ENCODE results near the gene COLEC12. TPM values are rescaled to one million over a fixed set of nuclear protein-coding genes. Genes with fewer than 3 reads are reported as not detected.

Gene COLEC12
- polyA plus RNA-seq, 1 donor (not counting 4 experiments of a cell fraction or from before 2014, with no cell fraction given), result not detected

GRCh38 chr18:495017-495416 is 5.5 kb downstream of the COLEC12 start:
- DNase-seq (ENCODE audit: low read depth, low spot score), result no peak
- no peaks in the 10 kb centered on the region for H3K79me2 ChIP-seq (ENCODE audit: control insufficient read depth, insufficient read depth, low read length)
- no peak overlapping the region for H3K4me3 ChIP-seq (ENCODE audit: control insufficient read depth in 2 of 3, extremely low read depth in 1 of 3, insufficient read depth in 2 of 3, low read depth in 1 of 3, low read length in 3 of 3)
- TF ChIP-seq EZH2 (IDR thresholded peaks at IDR 0.05; ENCODE audit: low read length) (no peak), CTCF (optimal IDR thresholded peaks at IDR 0.05 in 1 of 3, IDR thresholded peaks at IDR 0.05 in 1 of 3, conservative IDR thresholded peaks at IDR 0.05 in 1 of 3; ENCODE audit: extremely low read depth in 1 of 3, insufficient read depth in 2 of 3, low read length in 3 of 3) (no peak)
- FAIRE-seq, result no peak
- H3K9me3 ChIP-seq (ENCODE audit: control insufficient read depth, low read depth, low read length), result no peaks in the 10 kb centered on the region
- H2AFZ ChIP-seq (ENCODE audit: control insufficient read depth, low read length), result no peak overlapping the region
- H3K27me3 ChIP-seq (ENCODE audit: control insufficient read depth, extremely low read depth, insufficient read depth, low read length), result peaks cover 16% of the 10 kb centered on the region
- H3K9me1 ChIP-seq (ENCODE audit: control insufficient read depth, extremely low read depth, insufficient read depth, low read length), result no peaks in the 10 kb centered on the region
- dilution Hi-C loops (cut with MboI; ENCODE audit: extremely low pct_ligation_motif_present, low sequenced_read_pairs), result no loop called here
- no peak overlapping the region for H3K9ac ChIP-seq (ENCODE audit: control insufficient read depth, extremely low read depth, insufficient read depth, low read length)
- no peak overlapping the region for H3K4me2 ChIP-seq (ENCODE audit: control insufficient read depth, extremely low read depth, insufficient read depth, low read depth, low read length)
- no peaks in the 10 kb centered on the region for H4K20me1 ChIP-seq (ENCODE audit: control insufficient read depth, extremely low read depth, insufficient read depth, low read length)
- H3K27ac ChIP-seq (ENCODE audit: control insufficient read depth, insufficient read depth, low read length), result no peak overlapping the region
- peaks cover 3% of the 10 kb centered on the region for H3K4me1 ChIP-seq (ENCODE audit: control insufficient read depth, extremely low read depth, insufficient read depth, low read length)
- H3K36me3 ChIP-seq (ENCODE audit: control insufficient read depth in 2 of 2, extremely low read depth in 1 of 2, insufficient read depth in 2 of 2, low read length in 2 of 2), result no peaks in the 10 kb centered on the region

DNA sequence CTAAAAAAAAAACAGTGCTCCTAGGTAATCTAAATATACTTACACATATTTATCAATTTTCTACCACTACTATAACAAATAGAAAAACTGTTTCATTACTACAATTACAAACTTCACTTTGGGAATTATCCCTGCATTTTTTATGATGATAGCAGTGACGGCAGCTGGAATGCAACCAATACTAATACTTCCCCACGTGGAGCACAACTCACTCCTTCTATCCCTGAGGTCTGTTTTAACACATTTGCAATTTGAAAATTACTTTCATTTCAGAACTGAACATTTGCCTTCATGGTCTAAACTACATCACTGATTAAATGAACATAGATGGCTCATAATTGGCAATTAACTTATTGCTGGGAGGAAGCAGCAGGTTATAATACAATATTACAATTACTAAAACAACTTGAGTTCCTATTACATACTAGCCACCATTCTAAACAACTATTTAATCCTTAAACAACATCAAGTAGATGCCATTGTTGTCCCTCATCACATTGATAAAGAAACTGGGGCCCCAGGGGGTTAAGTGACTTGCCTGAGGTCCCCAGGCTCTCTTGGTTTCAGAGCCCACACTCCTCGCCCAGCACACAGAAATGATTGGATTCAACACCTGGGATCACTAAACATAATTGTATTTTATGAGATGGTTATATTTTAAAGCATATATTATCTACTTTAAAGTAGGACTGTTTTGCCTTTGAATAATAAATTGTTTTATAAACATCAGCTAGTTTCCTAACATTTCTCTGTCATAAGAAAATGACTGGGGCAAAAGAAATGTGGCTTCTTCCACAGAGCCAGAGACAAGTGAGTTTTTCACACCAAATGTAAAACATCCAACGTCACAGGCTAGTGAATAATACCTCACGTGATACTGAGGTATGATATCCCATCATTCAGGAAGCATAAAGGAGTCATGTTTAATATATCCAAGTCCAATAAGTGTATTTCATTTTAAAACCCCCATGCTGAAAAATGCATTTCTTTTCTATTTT is 6.2 kb downstream of the COLEC12 start:
- Histone ChIP-seq H3K9me3 (ENCODE audit: control insufficient read depth, low read depth, low read length) (no peaks in the 10 kb centered on the region), H3K4me3 (ENCODE audit: control insufficient read depth in 2 of 3, extremely low read depth in 1 of 3, insufficient read depth in 2 of 3, low read depth in 1 of 3, low read length in 3 of 3) (no peak overlapping the region), H3K27ac (ENCODE audit: control insufficient read depth, insufficient read depth, low read length) (no peak overlapping the region), H2AFZ (ENCODE audit: control insufficient read depth, low read length) (no peak overlapping the region), H3K36me3 (ENCODE audit: control insufficient read depth in 2 of 2, extremely low read depth in 1 of 2, insufficient read depth in 2 of 2, low read length in 2 of 2) (no peaks in the 10 kb centered on the region), H3K79me2 (ENCODE audit: control insufficient read depth, insufficient read depth, low read length) (no peaks in the 10 kb centered on the region), H3K4me1 (ENCODE audit: control insufficient read depth, extremely low read depth, insufficient read depth, low read length) (no peaks in the 10 kb centered on the region), H3K27me3 (ENCODE audit: control insufficient read depth, extremely low read depth, insufficient read depth, low read length) (peaks cover 9% of the 10 kb centered on the region), H3K9me1 (ENCODE audit: control insufficient read depth, extremely low read depth, insufficient read depth, low read length) (no peaks in the 10 kb centered on the region), H3K9ac (ENCODE audit: control insufficient read depth, extremely low read depth, insufficient read depth, low read length) (no peak overlapping the region), H4K20me1 (ENCODE audit: control insufficient read depth, extremely low read depth, insufficient read depth, low read length) (no peaks in the 10 kb centered on the region), H3K4me2 (ENCODE audit: control insufficient read depth, extremely low read depth, insufficient read depth, low read depth, low read length) (no peak overlapping the region)
- TF ChIP-seq EZH2 (IDR thresholded peaks at IDR 0.05; ENCODE audit: low read length), result no peak
- FAIRE-seq (no peak), DNase-seq (ENCODE audit: low read depth, low spot score) (no peak)
- dilution Hi-C loops (cut with MboI; ENCODE audit: extremely low pct_ligation_motif_present, low sequenced_read_pairs), result no loop called here

Data from keratinocyte (primary cell).